GM19324 (cell line): ENCODE results near the gene CD37.
"Not testable (repeated sequence)": the region's sequence is repeated elsewhere in the genome, so short reads cannot be mapped to it uniquely, and the experiment has no call there.

Experiments
- ATAC-seq: cut with Tn5 transposase; IDR thresholded peaks from one replicate; pipeline ENCODE4 v1.9.1; 2021; ENCODE audit warnings: mild to moderate bottlenecking, moderate library complexity; ENCODE audit not compliant: unreplicated experiment, low FRiP score

CD37 gene, protein sequence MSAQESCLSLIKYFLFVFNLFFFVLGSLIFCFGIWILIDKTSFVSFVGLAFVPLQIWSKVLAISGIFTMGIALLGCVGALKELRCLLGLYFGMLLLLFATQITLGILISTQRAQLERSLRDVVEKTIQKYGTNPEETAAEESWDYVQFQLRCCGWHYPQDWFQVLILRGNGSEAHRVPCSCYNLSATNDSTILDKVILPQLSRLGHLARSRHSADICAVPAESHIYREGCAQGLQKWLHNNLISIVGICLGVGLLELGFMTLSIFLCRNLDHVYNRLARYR

GRCh38 chr19:49335071-49335783, at the start of gene CD37:
Gene CD37, plus strand, starts transcription at chr19:49335406. Its CDS starts 135 bp downstream, at chr19:49335541.
- ATAC-seq = no peak

DNA sequence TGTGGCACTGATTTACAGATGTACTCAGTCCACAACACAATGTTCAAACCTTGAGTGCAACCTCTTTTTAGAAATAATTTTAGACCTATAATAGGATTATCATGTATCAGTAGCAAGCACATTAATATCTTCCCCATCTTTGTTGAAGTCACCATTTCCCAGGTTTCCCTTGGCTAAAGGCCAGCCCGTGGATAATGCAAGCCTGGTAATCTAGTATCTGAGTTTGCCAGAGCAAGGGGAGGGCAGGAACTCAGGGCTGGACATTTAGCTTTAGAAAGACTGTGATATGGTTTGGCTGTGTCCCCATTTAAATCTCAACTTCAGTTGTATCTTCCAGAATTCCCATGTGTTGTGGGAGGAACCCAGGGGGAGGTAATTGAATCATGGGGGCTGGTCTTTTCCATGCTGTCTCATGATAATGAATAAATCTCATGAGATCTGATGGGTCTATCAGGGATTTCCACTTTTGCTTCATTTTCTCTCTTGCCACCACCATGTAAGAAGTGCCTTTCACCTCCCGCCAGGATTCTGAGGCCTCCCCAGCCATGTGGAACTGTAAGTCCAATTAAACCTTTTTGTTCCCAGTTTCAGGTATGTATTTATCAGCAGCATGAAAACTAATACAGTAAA, 48.0 kb upstream of the CD37 start:
- ATAC-seq = no peak

DNA sequence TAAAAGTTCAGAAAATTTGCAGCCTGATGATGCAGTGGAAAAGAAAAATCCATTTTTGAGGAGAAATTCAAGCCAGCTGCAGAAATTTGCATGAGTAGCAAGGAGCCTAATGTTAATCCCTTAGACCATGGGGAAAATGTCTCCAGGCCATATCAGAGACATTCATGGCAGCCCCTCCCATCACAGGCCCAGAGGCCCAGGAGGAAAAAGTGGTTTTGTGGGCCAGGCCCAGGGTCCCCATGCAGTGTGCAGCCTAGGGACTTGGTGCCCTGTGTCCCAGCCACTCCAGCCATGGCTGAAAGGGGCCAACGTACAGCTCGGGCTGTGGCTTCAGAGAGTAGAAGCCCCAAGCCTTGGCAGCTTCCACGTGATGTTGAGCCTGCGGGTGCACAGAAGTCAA, 47.0 kb upstream of the CD37 start:
- not testable (repeated sequence) for ATAC-seq

- not testable (repeated sequence) for ATAC-seq
These were observed 45.9 kb upstream of the CD37 start for GRCh38 chr19:49289286-49289685.

DNA sequence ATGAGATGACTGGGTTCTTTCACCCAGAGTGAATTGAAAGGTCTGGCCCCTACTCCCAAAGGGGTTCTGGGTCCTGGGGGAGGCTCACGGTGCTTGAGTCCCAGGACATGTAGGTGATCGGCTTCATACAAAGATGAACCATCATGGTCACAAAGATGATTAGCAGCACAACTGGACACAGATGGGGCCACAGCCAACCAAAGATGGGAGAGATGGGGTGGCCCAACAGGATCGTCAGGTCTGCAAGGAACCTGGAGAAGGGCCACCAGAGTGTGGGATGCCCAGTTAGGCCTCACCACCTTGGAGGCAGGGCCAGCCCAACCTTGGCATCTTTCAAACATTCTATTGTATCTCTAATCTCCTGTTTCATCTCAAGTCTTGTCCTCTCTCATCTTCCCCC, 44.7 kb upstream of the CD37 start:
- ATAC-seq = no peak

DNA sequence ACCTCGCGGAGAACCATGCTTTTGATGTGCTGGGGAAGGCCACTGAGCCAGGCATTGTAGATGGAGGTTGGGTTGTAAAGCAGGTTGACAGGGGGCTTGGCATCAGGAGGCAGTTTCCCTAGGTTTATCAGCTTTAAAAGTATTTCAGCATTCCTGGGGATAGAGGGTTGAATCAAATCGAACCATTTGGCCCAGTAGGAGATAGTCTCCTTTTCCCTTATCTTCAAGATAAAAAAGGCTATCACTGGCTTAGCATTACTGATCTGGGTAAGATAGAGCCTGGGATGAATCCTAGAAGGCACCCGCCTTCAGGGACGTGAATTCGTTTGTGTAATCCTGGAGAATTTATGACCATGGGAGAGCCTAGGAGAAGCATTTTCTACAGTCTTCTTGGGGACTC, 40.8 kb upstream of the CD37 start:
- no peak for ATAC-seq

GRCh38 chr19:49295208-49295880, 39.9 kb upstream of the CD37 start:
- no peak for ATAC-seq

DNA sequence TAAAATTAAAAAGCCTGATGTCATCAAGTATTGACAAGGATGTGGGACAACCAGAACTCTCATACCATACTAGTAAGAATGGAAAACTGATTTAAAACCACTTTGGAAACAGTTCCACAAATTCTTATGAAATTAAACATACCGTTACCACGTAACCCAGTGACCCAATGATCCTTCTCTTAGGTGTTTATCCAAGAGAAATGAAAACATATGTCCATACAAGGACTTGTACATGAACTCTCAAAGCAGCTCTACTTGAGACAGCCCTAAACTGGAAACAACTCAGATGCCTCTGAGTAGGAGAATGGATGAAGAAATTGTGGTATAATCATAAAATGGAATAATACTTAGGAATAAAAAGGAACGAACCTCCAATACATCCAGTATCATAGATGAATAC, 37.8 kb upstream of the CD37 start:
- ATAC-seq = no peak

GRCh38 chr19:49298653-49299052, 36.6 kb upstream of the CD37 start:
- not testable (repeated sequence) for ATAC-seq

- no peak for ATAC-seq
These were observed 33.9 kb upstream of the CD37 start for GRCh38 chr19:49301165-49301865.

GRCh38 chr19:49301866-49302252, 33.3 kb upstream of the CD37 start:
- no peak for ATAC-seq

- not testable (repeated sequence) for ATAC-seq
These were observed 28.5 kb upstream of the CD37 start for GRCh38 chr19:49306734-49307133.

GRCh38 chr19:49309087-49309486, 26.1 kb upstream of the CD37 start:
- no peak for ATAC-seq

DNA sequence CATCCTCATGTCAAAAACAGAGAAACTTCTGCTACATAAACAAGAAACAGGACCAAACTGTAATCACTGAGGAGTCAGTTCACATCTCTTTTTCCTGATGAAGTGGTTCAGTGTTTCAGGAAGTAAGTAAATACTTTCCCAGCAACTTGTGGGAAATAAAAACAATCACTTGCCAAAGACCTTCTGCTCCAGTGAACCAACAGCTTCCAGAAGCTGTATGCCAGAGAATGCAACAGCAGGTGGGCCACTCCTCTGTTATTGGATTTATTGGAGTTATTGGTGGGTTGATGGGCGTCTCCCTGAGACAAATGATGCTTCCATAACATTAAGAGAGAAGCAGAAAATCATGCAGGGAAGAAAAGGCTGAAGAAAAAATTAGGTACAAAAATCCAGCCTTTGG, 20.1 kb upstream of the CD37 start:
- ATAC-seq = no peak

GRCh38 chr19:49316284-49316683, 18.9 kb upstream of the CD37 start:
- ATAC-seq = no peak

GRCh38 chr19:49318296-49318695, 16.9 kb upstream of the CD37 start:
- ATAC-seq = no peak

- no peak for ATAC-seq
These were observed 10.2 kb upstream of the CD37 start, which contains the start of gene SLC6A16 for GRCh38 chr19:49324801-49325576. Gene SLC6A16, minus strand, starts transcription at chr19:49325191. Its CDS starts 13,844 bp downstream, at chr19:49311347.

DNA sequence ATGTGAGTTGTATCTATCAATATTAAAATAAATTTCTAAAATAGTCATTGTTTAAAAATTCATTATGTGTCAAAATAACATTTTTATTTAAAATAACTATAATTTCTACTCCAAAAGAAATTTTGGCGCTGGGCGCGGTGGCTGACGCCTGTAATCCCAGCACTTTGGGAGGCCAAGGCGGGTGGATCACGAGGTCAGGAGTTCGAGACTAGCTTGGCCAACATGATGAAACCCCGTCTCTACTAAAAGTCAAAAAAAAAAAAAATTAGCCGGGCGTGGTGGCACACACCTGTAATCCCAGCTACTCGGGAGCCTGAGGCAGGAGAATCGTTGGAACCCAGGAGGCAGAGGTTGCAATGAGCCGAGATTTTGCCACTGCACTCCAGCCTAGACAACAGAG, 9.4 kb upstream of the CD37 start:
- not testable (repeated sequence) for ATAC-seq

DNA sequence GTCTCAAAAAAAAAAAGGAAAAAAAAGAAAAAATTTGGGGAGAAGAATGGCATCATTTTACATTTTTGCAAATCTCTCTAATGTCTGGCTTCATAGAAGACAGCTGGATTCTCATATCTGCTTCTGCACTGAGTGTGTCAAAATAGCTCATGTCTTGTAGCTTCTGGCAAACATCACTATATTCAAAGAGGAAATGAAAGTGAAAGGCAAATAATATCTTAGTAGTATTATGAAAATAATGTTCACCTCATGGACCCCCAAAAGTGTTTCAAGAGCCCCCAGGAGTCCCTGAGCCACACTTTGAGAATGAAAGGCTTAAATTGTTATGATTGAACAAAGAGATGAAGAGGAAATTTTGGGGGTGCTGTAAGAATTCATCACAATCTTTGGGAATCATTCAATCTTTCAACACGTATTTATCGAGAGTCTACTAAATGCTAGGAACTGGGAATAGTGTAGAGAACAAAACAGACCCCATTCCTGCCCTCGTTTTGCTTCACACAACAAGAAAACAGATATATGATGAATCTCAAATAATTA, 9.0 kb upstream of the CD37 start:
- ATAC-seq = no peak
